OCI-LY7 (cell line): ENCODE data around the gene RAPGEF5.

ENCODE experiments used
- EZH2phosphoT487 ChIP-seq: fragments of 200-600 bp; sonication (generic); IDR thresholded peaks from 2 replicates; pipeline ENCODE4 v1.6.1; 2018; ENCODE audit warnings: low read depth, borderline replicate concordance, mild to moderate bottlenecking, mixed run types, antibody characterized with exemption, low read length, moderate library complexity, mixed read lengths
- TF ChIP-seq, protein P1 (sequence below): fragments of 200-600 bp; sonication (generic); conservative IDR thresholded peaks from 2 replicates; pipeline ENCODE4 v1.5.1; 2014; ENCODE audit warnings: mild to moderate bottlenecking, antibody characterized with exemption, low read length, moderate library complexity, mixed read lengths

DNA sequence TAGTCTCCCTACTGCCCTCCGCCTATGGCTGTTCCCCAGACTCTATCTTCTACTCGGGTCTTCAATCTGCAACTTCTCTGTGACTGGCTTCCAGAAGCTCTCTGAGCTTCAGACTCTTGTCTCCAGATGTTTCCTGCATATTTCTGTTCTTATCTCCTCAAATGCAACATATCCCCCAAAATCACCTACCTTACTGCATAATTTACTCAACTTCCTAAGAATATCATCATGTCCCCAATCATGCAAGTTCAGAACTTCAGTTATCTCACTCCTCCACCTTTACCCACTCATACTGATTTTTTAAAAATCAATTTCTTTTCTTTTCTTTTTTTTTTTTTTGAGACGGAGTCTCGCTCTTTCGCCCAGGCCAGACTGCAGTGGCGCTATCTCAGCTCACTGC is 68.8 kb downstream of the RAPGEF5 start:
- TF ChIP-seq, protein P1, sequence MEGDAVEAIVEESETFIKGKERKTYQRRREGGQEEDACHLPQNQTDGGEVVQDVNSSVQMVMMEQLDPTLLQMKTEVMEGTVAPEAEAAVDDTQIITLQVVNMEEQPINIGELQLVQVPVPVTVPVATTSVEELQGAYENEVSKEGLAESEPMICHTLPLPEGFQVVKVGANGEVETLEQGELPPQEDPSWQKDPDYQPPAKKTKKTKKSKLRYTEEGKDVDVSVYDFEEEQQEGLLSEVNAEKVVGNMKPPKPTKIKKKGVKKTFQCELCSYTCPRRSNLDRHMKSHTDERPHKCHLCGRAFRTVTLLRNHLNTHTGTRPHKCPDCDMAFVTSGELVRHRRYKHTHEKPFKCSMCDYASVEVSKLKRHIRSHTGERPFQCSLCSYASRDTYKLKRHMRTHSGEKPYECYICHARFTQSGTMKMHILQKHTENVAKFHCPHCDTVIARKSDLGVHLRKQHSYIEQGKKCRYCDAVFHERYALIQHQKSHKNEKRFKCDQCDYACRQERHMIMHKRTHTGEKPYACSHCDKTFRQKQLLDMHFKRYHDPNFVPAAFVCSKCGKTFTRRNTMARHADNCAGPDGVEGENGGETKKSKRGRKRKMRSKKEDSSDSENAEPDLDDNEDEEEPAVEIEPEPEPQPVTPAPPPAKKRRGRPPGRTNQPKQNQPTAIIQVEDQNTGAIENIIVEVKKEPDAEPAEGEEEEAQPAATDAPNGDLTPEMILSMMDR, result no peak
- TF ChIP-seq EZH2phosphoT487, result no peak
